Osteoblast (primary cell): ENCODE measurements around the gene EREG. TPM values are rescaled to one million over a fixed set of nuclear protein-coding genes. Genes with fewer than 3 reads are reported as not detected.

Source experiments
- DNase-seq: peaks from one replicate; pipeline ENCODE4 v3.0.0; 2011; ENCODE audit warnings: low spot score, mixed read lengths; ENCODE audit not compliant: insufficient read length; ENCODE audit errors: missing footprints
- H2AFZ ChIP-seq: 2 replicates; pipeline ENCODE4 v1.6.0; 2011; ENCODE audit warnings: mild to moderate bottlenecking, low read length
- H3K27ac ChIP-seq: 2 replicates; pipeline ENCODE4 v1.5.1; 2011; ENCODE audit warnings: mild to moderate bottlenecking, low read depth, low read length, moderate library complexity
- H3K27me3 ChIP-seq: 2 replicates; pipeline ENCODE4 v1.6.0; 2012; ENCODE audit warnings: mild to moderate bottlenecking, control low read depth, inconsistent platforms, low read length, moderate library complexity; ENCODE audit not compliant: insufficient read depth
- H3K36me3 ChIP-seq: 2 replicates; pipeline ENCODE4 v1.5.1; 2011; ENCODE audit warnings: mild to moderate bottlenecking, low read length, control low read depth, moderate library complexity; ENCODE audit not compliant: insufficient read depth
- H3K4me1 ChIP-seq: 2 replicates; pipeline ENCODE4 v1.5.1; 2011; ENCODE audit warnings: mild to moderate bottlenecking, low read length, control low read depth, moderate library complexity; ENCODE audit not compliant: insufficient read depth
- H3K4me2 ChIP-seq: 2 replicates; pipeline ENCODE4 v1.6.0; 2011; ENCODE audit warnings: mild to moderate bottlenecking, low read length; ENCODE audit not compliant: insufficient read depth
- H3K4me3 ChIP-seq: fragments of 200-600 bp; sonication (generic); 3 replicates; pipeline ENCODE4 v1.5.1; 2012; ENCODE audit warnings: mild to moderate bottlenecking, low read length, inconsistent platforms; ENCODE audit not compliant: insufficient read depth
- H3K79me2 ChIP-seq: 2 replicates; pipeline ENCODE4 v1.6.0; 2012; ENCODE audit warnings: mild to moderate bottlenecking, low read length, control low read depth, inconsistent platforms; ENCODE audit not compliant: insufficient read depth
- H3K9me3 ChIP-seq: 2 replicates; pipeline ENCODE4 v1.5.1; 2011; ENCODE audit warnings: low read depth, low read length, control low read depth
- H4K20me1 ChIP-seq: 2 replicates; pipeline ENCODE4 v1.6.0; 2012; ENCODE audit warnings: mild to moderate bottlenecking, low read length, control low read depth; ENCODE audit not compliant: insufficient read depth
- total RNA-seq: library from RNA; depleted of rRNA; stranded (reverse); fragments of >200 nt; gene quantifications from 2 replicates; pipeline ENCODE4 v1.2.3, GENCODE V29; 2012
- TF ChIP-seq, protein P1 (sequence below): IDR thresholded peaks from 2 replicates; pipeline ENCODE4 v1.5.1; 2011; ENCODE audit warnings: mild to moderate bottlenecking, low read depth, low read length, moderate library complexity; ENCODE audit errors: extremely low read depth

The EREG gene
- total RNA-seq, 1 donor, result 1.1 TPM

DNA sequence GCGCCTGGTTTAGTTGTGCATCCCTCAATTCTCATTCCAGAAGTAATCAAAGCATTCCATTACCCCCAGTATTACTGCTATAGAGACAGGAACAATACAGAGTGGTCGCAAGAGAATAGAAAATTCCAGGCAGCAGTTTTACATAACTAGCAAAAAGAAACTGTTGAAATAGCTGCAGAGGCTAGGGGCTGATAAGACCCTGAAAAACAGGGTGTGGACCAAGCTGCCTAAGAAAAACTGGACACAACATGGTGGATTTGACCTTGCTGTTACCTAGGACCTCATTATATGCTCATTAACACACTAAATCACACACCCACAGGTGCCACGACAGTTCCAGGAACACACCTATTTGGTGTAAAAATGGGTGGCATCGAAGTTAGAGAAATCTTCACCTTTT lies 41.3 kb upstream of the EREG start:
- DNase-seq, result no peak
- no peak overlapping the region for H3K4me2 ChIP-seq
- no peak overlapping the region for H2AFZ ChIP-seq
- H3K79me2 ChIP-seq, result no peaks in the 10 kb centered on the region
- peaks cover 13% of the 10 kb centered on the region for H3K27me3 ChIP-seq
- no peak overlapping the region for H3K4me3 ChIP-seq
- TF ChIP-seq, protein P1, sequence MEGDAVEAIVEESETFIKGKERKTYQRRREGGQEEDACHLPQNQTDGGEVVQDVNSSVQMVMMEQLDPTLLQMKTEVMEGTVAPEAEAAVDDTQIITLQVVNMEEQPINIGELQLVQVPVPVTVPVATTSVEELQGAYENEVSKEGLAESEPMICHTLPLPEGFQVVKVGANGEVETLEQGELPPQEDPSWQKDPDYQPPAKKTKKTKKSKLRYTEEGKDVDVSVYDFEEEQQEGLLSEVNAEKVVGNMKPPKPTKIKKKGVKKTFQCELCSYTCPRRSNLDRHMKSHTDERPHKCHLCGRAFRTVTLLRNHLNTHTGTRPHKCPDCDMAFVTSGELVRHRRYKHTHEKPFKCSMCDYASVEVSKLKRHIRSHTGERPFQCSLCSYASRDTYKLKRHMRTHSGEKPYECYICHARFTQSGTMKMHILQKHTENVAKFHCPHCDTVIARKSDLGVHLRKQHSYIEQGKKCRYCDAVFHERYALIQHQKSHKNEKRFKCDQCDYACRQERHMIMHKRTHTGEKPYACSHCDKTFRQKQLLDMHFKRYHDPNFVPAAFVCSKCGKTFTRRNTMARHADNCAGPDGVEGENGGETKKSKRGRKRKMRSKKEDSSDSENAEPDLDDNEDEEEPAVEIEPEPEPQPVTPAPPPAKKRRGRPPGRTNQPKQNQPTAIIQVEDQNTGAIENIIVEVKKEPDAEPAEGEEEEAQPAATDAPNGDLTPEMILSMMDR, result no peak
- no peak overlapping the region for H3K27ac ChIP-seq
- H4K20me1 ChIP-seq, result no peaks in the 10 kb centered on the region
- H3K4me1 ChIP-seq, result peaks cover 17% of the 10 kb centered on the region
- H3K9me3 ChIP-seq, result no peaks in the 10 kb centered on the region
- no peaks in the 10 kb centered on the region for H3K36me3 ChIP-seq

DNA sequence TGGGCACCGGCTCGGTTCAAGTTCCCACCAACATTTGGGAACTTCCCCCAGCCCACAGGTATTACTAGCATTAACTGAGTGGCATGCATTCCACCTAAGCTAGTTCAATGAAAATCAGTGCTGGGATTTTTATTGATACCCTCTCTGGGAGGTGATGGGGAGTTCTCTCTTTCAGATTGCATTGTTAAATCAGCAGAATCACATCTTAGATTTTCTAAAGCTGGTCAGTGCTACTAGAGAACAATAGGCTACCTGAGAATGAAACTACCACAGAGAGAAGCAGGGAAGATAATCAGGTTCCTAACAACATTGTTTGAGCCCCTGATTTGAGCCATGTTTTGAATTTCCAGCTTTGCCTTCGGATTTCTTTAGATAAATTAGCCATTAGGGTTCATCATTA lies 40.7 kb upstream of the EREG start:
- H3K4me2 ChIP-seq, result no peak overlapping the region
- DNase-seq, result no peak
- TF ChIP-seq, protein P1, result no peak
- no peak overlapping the region for H3K27ac ChIP-seq
- peaks cover 17% of the 10 kb centered on the region for H3K4me1 ChIP-seq
- no peak overlapping the region for H2AFZ ChIP-seq
- no peaks in the 10 kb centered on the region for H3K9me3 ChIP-seq
- H3K79me2 ChIP-seq, result no peaks in the 10 kb centered on the region
- H3K4me3 ChIP-seq, result no peak overlapping the region
- no peaks in the 10 kb centered on the region for H4K20me1 ChIP-seq
- H3K36me3 ChIP-seq, result no peaks in the 10 kb centered on the region
- peaks cover 13% of the 10 kb centered on the region for H3K27me3 ChIP-seq

DNA sequence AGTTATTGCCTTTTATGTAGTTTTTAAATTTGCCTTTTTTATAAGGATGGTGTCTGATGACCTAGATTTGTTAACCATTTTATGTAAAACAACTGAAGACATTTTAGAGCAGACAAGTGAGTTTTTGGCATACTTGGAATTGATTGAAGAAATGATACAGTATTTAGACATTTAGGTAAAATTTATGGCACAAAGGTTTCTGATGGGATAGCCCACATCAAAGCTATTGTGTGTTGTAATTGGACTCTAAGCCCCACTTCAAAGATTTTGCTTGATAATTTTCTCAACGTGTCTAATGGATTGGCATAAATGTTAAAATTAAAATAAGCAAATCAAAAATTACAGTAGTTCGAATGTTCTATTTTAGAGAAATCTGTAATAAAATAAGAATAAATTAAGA lies 39.1 kb upstream of the EREG start:
- Histone ChIP-seq H3K36me3 (no peaks in the 10 kb centered on the region), H3K79me2 (no peaks in the 10 kb centered on the region), H3K4me3 (no peak overlapping the region), H4K20me1 (no peaks in the 10 kb centered on the region), H3K27ac (no peak overlapping the region), H2AFZ (no peak overlapping the region), H3K4me1 (peaks cover 8% of the 10 kb centered on the region), H3K9me3 (no peaks in the 10 kb centered on the region), H3K27me3 (peaks cover 13% of the 10 kb centered on the region), H3K4me2 (no peak overlapping the region)
- TF ChIP-seq, protein P1, result no peak
- DNase-seq, result no peak

DNA sequence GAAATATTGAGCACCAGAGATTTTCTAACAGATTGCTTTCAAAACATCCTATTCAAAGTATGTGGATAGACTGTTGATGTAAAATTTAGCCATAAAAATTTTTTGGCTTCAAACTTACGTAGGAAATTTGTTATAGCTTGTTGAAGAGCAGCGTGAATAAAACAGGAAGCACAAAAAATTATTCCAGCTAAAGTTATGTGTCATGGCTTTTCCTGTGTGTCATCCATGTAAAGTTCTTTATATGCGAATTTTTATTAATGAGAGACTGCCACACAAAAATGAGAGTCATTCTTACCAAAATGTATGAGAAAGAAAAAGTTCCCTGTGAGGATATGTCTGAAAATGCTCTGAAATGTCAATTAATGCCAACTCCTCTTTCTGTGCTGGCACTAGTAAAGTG lies 37.2 kb upstream of the EREG start:
- Histone ChIP-seq H3K36me3 (no peaks in the 10 kb centered on the region), H2AFZ (peak overlapping the region; percentile 26), H3K4me2 (peak overlapping the region; percentile 53), H3K9me3 (no peaks in the 10 kb centered on the region), H4K20me1 (no peaks in the 10 kb centered on the region), H3K4me3 (no peak overlapping the region), H3K79me2 (no peaks in the 10 kb centered on the region), H3K27me3 (peaks cover 10% of the 10 kb centered on the region), H3K27ac (no peak overlapping the region), H3K4me1 (peaks cover 8% of the 10 kb centered on the region)
- no peak for DNase-seq
- TF ChIP-seq, protein P1, result no peak
